ACC112 (cell line): ENCODE data around the gene TNKS1BP1.
A peak's percentile ranks its signal among the peaks of the same experiment; 100 is the strongest.
"Not testable (repeated sequence)": the region's sequence is repeated elsewhere in the genome, so short reads cannot be mapped to it uniquely, and the experiment has no call there.

ENCODE experiments used
- H2AFZ ChIP-seq: fragments of 200-600 bp; sonication (generic); one replicate; pipeline ENCODE4 v1.6.0; 2017; ENCODE audit warnings: antibody characterized with exemption, low read length; ENCODE audit not compliant: unreplicated experiment
- H3K27ac ChIP-seq: fragments of 200-600 bp; sonication (generic); 2 replicates; pipeline ENCODE4 v1.5.1; 2014; ENCODE audit warnings: low read depth, mild to moderate bottlenecking, antibody characterized with exemption, low read length, moderate library complexity
- H3K27me3 ChIP-seq: fragments of 200-600 bp; sonication (generic); 2 replicates; pipeline ENCODE4 v1.6.1; 2014; ENCODE audit warnings: mild to moderate bottlenecking, antibody characterized with exemption, low read length, moderate library complexity, mixed read lengths; ENCODE audit not compliant: insufficient read depth
- H3K36me3 ChIP-seq: fragments of 200-600 bp; sonication (generic); 2 replicates; pipeline ENCODE4 v1.6.1; 2016; ENCODE audit warnings: mild to moderate bottlenecking, antibody characterized with exemption, low read length, moderate library complexity, mixed read lengths; ENCODE audit not compliant: insufficient read depth
- H3K4me1 ChIP-seq: fragments of 200-600 bp; sonication (generic); one replicate; pipeline ENCODE4 v1.6.1; 2016; ENCODE audit warnings: low read length, mixed read lengths; ENCODE audit not compliant: insufficient read depth, unreplicated experiment, control insufficient read depth
- H3K4me3 ChIP-seq: fragments of 200-600 bp; sonication (generic); 2 replicates; pipeline ENCODE4 v1.5.1; 2014; ENCODE audit warnings: mild to moderate bottlenecking, low read depth, low read length
- H3K79me2 ChIP-seq: fragments of 200-600 bp; sonication (generic); one replicate; pipeline ENCODE4 v1.6.0; 2016; ENCODE audit warnings: low read length; ENCODE audit not compliant: control insufficient read depth, unreplicated experiment, insufficient read depth

The TNKS1BP1 gene

DNA sequence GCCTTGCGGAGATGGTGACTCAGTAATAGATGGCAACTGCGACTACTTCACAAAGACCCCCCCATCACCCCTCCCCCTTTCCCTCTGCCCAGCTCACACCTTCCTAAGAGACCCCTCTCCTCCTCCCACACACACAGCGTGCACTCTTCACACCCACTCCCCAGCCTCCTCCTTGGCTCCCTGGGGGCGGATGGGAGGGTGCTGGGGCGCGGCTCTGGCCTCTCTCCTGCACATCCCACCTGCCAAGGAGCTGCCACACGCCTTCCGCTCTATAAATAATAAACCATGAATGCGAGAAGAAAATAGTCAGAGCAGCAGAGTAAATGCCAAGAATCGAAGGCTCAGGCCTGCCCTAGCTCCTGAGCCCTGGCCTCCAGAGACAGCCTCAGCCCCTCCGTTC, 17.9 kb upstream of the TNKS1BP1 start:
- Histone ChIP-seq H3K27me3 (peaks cover 10% of the 10 kb centered on the region; the same call in 1 of the 2 replicates), H3K27ac (no peak overlapping the region), H3K36me3 (no peaks in the 10 kb centered on the region), H2AFZ (no peak overlapping the region), H3K4me3 (no peak overlapping the region), H3K79me2 (no peaks in the 10 kb centered on the region), H3K4me1 (no peaks in the 10 kb centered on the region)

DNA sequence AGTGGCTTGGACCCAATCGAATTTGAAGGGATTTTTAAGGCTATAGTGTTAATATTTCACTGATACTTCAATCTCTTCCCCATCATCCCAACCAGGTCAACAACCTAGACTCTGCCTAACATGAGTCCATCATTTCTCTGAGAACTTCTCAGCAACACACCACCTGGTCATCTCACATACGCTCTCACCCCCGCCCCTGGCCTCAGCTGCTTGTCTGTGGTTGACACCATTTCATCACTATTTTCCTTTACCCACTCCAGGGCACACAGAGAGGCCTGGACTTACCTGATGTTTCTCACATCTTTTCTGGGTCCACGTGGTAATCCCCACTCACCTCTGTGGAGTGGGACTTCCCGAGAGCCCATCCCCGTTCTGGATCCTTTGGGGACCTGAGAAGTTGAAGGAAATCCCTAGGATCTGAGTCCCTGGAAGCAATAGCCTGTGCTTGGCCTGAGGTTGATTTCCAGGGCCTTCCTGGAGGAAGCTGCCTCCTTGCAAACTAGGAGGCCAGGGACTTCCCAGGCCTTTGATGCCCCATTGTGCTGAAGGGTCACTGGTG, 16.6 kb upstream of the TNKS1BP1 start:
- peaks cover 10% of the 10 kb centered on the region; the same call in 1 of the 2 replicates for H3K27me3 ChIP-seq
- no peaks in the 10 kb centered on the region for H3K36me3 ChIP-seq
- no peak overlapping the region for H3K4me3 ChIP-seq
- no peaks in the 10 kb centered on the region for H3K79me2 ChIP-seq
- H2AFZ ChIP-seq: no peak overlapping the region
- peaks cover 4% of the 10 kb centered on the region for H3K4me1 ChIP-seq
- no peak overlapping the region for H3K27ac ChIP-seq

DNA sequence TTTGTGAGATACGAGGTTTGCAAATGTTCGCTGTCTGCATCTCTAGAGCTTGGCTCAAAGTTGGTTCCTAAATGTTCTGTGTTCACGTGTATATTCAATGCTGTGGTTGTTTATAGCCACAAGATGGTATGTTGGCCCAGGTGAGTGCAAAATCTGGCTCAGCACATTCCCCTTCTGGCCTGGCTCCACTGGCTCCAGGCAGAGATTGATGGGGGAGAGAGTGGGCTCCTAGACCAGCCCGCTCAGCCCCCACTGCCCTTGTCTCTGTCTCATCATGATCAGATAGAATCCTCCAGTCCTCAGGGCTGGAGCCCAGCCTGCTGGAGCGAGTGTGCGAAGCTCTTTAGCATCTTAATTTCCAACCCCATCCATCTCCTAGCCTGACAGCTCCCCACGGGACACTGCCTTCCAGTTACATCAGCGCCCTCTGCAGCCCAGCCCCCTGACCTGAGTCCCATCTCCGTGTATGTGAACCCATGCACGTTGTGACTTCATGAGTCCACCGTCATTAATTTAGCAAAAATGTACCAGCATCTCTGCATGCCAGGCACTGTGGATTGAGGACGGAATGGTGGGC, 15.4 kb upstream of the TNKS1BP1 start:
- H3K4me1 ChIP-seq: peaks cover 6% of the 10 kb centered on the region
- H2AFZ ChIP-seq: no peak overlapping the region
- H3K4me3 ChIP-seq: no peak overlapping the region
- peaks cover 5% of the 10 kb centered on the region for H3K79me2 ChIP-seq
- no peaks in the 10 kb centered on the region for H3K36me3 ChIP-seq
- H3K27ac ChIP-seq: no peak overlapping the region
- peaks cover 10% of the 10 kb centered on the region; the same call in 1 of the 2 replicates for H3K27me3 ChIP-seq

DNA sequence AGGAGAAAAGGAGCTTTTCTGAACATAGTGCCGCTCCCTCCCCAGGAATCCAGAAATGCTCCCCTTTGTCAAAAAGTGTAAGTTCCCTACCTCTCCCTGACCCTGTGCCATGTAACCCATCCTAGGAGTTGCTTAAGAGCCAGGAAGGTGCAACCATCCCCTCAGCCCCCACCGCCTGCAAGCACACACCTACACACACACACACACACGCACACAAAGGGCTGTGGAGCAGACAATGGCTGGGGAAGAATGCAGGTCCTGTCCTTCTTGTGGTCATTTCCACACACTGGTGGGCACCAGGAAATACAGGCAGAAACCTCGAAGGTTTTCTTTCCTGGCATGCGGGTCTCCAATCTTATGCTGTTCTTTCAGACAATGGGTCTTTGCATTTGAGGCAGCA, 14.6 kb upstream of the TNKS1BP1 start:
- no peak overlapping the region for H2AFZ ChIP-seq
- peaks cover 10% of the 10 kb centered on the region; the same call in 1 of the 2 replicates for H3K27me3 ChIP-seq
- H3K27ac ChIP-seq: no peak overlapping the region
- H3K79me2 ChIP-seq: peaks cover 13% of the 10 kb centered on the region
- peaks cover 11% of the 10 kb centered on the region for H3K4me1 ChIP-seq
- no peak overlapping the region for H3K4me3 ChIP-seq
- peaks cover 2% of the 10 kb centered on the region; the same call in 1 of the 2 replicates for H3K36me3 ChIP-seq

DNA sequence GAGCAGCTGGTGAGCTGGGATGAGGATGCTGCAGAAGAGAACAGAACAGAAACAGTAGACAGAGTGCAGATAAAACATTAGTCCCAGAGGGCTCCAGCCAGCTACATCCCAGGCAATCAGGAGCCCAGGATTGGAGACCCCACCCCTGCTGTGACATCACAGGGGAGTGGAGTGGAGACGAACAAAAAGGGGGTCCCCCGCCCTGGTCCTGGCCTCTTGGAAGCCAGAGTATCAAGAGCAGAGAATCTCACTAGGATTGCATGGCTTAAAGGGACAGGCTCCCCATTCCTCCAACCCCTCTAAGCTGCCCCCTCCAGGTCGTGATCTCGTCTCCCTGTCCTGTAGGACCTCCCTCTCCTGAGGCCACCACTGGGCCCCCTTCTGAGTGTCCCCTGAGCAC, 13.4 kb upstream of the TNKS1BP1 start, which contains the start of gene P2RX3:
TSS of gene P2RX3 (plus strand) at position 211 of the 400 bp plus-strand sequence. CDS start 199 bp downstream, outside the sequence.
- Histone ChIP-seq H2AFZ (no peak within 1 kb of the TSS), H3K4me3 (no peak within 1 kb of the TSS), H3K27ac (no peak within 1 kb of the TSS), H3K27me3 (peaks cover 10% of the 10 kb centered on the region; the same call in 1 of the 2 replicates), H3K79me2 (peaks cover 25% of the 10 kb centered on the region), H3K36me3 (peaks cover 7% of the 10 kb centered on the region; the same call in 1 of the 2 replicates), H3K4me1 (peaks cover 16% of the 10 kb centered on the region)

DNA sequence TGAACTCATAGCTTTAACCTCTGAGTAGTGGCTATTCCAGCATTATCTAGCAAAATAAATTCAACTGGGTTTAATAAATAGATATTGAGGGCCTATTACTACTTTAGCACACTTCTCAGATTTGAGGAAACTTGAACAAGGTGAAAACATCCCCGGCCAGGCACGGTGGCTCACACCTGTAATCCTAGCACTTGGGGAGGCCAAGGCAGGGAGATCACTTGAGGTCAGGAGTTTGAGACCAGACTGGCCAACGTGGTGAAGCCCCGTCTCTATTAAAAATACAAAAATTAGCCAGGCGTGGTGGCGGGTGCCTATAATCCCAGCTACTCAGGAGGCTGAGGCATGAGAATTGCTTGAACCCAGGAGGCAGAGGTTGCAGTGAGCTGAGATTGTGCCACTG, 12.1 kb upstream of the TNKS1BP1 start:
- not testable (repeated sequence) for H3K27ac ChIP-seq, H3K27me3 ChIP-seq
- Histone ChIP-seq H3K79me2 (peaks cover 32% of the 10 kb centered on the region), H2AFZ (peak overlapping the region; percentile 7), H3K36me3 (peaks cover 12% of the 10 kb centered on the region; the same call in 1 of the 2 replicates), H3K4me1 (peaks cover 16% of the 10 kb centered on the region), H3K4me3 (0 out of 2 replicates have a peak overlapping the region, but pooled peaks have one; percentile 81)

DNA sequence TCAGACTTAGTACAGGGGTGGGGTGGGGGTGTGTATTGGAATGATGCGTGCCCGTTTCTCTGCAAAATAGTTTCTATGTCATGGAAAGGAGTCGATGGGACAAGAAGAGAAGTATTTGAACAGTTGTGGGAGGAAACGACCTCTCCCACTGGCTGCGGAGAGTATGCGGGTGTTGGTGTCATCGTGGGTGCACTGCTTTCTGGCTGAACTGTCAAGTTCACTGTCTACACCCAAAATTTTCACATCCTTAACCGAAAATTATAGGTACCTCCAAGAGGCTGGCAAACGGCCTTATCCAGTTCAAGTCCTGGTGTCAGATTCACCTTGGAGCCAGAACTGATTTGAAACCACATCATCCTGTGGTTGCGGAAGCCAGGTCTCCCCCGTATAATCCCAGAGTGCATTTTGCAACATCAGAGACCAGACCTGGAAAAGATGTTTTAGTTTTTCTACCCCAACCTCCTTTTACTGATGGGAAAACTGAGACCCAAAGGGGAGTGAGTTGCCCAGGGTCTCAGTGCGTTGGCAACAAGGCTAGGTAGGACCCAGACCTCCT, 11.4 kb upstream of the TNKS1BP1 start:
- Histone ChIP-seq H3K4me1 (peaks cover 16% of the 10 kb centered on the region), H3K79me2 (peaks cover 32% of the 10 kb centered on the region), H2AFZ (peak overlapping the region; percentile 7), H3K4me3 (peak overlapping the region; percentile 81), H3K27me3 (peaks cover 10% of the 10 kb centered on the region; the same call in 1 of the 2 replicates), H3K27ac (peak overlapping the region; percentile 29; the same call in 1 of the 2 replicates), H3K36me3 (peaks cover 12% of the 10 kb centered on the region; the same call in 1 of the 2 replicates)

DNA sequence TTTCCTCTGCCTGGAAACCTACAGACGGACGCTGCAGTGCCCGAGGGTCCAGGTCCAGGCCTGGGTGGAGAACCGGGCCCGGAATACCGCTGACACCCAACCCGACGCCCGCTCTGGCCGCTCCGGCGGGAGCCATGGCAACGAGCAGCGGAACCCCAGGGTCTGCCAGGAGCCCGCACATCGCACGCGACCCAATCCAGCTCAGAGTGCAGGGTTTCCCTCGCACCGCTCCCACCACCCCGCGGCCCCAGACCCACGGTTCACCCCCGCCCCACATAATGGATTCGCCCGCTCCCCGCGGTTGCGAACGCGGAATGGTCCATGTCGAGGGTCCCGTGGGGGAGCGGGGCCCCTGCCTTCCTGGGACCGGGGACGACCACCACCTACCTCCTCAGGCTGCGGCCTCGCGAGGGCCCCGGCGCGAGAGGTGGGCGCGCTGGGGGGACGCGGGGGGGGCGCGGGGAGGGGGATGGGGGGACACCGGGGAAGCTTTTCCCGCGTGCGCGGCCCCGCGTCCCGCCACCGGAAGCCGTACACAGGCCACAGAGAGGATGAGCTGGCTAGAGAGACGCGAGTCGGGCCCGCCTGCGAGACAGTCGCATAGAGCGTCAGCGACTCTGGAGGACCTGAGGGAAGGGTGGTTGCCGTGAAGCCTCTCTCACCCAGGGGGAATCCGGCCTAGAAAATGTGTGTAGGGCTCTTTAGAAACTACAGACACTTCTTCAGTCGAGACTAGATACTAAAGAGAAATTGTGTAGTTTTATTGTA, 10.8 kb upstream of the TNKS1BP1 start, which contains the start of gene SSRP1:
TSS of gene SSRP1 (minus strand) at position 550 of the 768 bp plus-strand sequence. CDS start 771 bp downstream, outside the sequence.
- Histone ChIP-seq H2AFZ (peak within 1 kb of the TSS; percentile 79), H3K27me3 (peaks cover 10% of the 10 kb centered on the region; the same call in 1 of the 2 replicates), H3K27ac (peak within 1 kb of the TSS; percentile 70), H3K4me3 (peak within 1 kb of the TSS; percentile 81), H3K79me2 (peaks cover 32% of the 10 kb centered on the region), H3K4me1 (peaks cover 16% of the 10 kb centered on the region), H3K36me3 (peaks cover 12% of the 10 kb centered on the region; the same call in 1 of the 2 replicates)

DNA sequence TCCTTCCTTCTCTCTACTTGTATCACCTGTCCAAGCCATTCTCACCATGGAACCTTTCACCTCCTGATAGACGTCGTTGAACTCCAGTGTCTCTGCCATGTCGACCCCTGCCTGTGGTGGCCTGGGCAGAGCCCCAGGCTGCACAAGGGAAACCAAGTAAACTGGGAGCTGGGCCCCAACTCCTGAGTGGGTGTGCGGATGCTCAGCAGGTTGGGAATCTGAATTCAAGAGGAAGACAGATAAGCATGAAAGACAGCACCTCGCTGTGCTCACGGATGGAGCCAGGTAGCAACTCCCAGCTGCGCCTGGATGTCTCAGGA, 10.2 kb upstream of the TNKS1BP1 start:
- peaks cover 32% of the 10 kb centered on the region for H3K79me2 ChIP-seq
- H3K27ac ChIP-seq: peak overlapping the region; percentile 70; the same call in 1 of the 2 replicates
- H3K4me1 ChIP-seq: peaks cover 16% of the 10 kb centered on the region
- peaks cover 15% of the 10 kb centered on the region; the same call in 1 of the 2 replicates for H3K36me3 ChIP-seq
- peak overlapping the region; percentile 79 for H2AFZ ChIP-seq
- peaks cover 10% of the 10 kb centered on the region; the same call in 1 of the 2 replicates for H3K27me3 ChIP-seq
- H3K4me3 ChIP-seq: peak overlapping the region; percentile 81

DNA sequence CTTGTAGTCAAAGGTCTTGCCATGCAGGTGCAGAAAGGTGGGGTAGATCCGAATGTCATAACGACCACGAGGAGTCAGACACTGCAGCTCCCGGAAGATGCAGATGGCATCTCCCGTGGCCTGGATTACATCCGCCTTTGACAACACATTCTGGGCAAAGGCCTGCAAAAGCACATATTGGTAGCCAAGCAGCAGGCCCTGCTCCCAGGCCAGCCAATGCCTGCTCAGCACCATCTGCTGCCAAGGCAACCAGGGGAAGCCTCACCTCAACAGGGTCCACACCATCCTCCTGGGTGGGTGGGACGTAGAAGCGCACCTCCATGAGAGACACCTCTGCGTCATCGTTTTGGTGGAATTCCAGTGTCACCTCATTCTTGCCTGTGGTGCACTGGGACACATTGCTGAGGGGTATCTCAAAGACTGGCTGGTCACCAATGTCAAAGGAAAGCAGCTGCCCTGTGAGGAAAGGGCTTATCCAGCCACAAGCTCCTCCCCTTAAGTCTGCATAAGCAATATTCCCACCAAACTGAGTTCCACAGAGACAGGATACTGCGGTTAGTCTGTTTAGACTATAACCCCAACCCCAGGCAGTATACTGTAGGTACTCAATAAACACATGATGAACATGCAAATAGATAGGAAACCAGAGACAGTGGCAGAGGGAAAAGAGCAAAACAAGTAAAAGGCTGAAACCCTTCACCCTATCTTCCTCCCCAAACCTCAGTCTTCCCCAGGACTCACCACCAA, 8.1 kb upstream of the TNKS1BP1 start:
- Histone ChIP-seq H3K27ac (no peak overlapping the region), H3K79me2 (peaks cover 32% of the 10 kb centered on the region), H3K4me3 (no peak overlapping the region), H3K27me3 (no peaks in the 10 kb centered on the region), H2AFZ (no peak overlapping the region), H3K4me1 (peaks cover 16% of the 10 kb centered on the region), H3K36me3 (peaks cover 22% of the 10 kb centered on the region; the same call in 1 of the 2 replicates)
